GM12878 (cell line): ENCODE data around the gene ANP32E. TPM values are rescaled to one million over a fixed set of nuclear protein-coding genes. Genes with fewer than 3 reads are reported as not detected.
A peak's percentile ranks its signal among the peaks of the same experiment; 100 is the strongest.

Experiments
- ATAC-seq: fragments of 200-7000 bp; cut with Tn5 transposase; 3 replicates; pipeline ENCODE4 v1.9.1; 2020; ENCODE audit warnings: mild to moderate bottlenecking, moderate library complexity
- BruUV-seq: library from RNA; stranded (reverse); fragments of 400-500 nt; replicated peaks from 2 replicates; lab custom pipeline; 2021; lab: Mats Ljungman, UMichigan
- CTCF ChIA-PET: fragments of 300-600 bp; sonication (Branson Sonifier 250); formaldehyde crosslinking; extraction: SDS; loops from one replicate; lab custom pipeline; 2021; ENCODE audit warnings: inconsistent platforms; lab: Yijun Ruan, JAX
- POLR2A ChIA-PET: fragments of 350-600 bp; formaldehyde crosslinking; extraction: SDS; loops from one replicate; lab custom pipeline; 2021; ENCODE audit warnings: inconsistent platforms; lab: Charles Lee
- RAD21 ChIA-PET: fragments of 300-600 bp; sonication (Branson Sonifier 250); formaldehyde crosslinking; loops from one replicate; lab custom pipeline; 2023; ENCODE audit warnings: antibody characterized with exemption; ENCODE audit not compliant: unreplicated experiment; lab: Charles Lee
- SMC1A ChIA-PET: fragments of 300-600 bp; sonication (Branson Sonifier 250); formaldehyde crosslinking; loops from one replicate; lab custom pipeline; 2023; ENCODE audit not compliant: unreplicated experiment, uncharacterized antibody; lab: Charles Lee
- DNase-seq: peaks from one replicate; pipeline ENCODE4 v3.0.0-alpha.2; 2011; ENCODE audit warnings: low read depth, low spot score
- FAIRE-seq: peaks from 3 replicates; lab custom pipeline; 2011; peaks lifted over from hg19 to GRCh38; lab: Jason Lieb, UNC
- H2AFZ ChIP-seq: 2 replicates; pipeline ENCODE4 v1.6.0; 2011; ENCODE audit warnings: low read depth, low read length, control low read depth; ENCODE audit not compliant: control insufficient read depth
- H3K27ac ChIP-seq: 2 replicates; pipeline ENCODE4 v1.5.1; 2011; ENCODE audit warnings: control low read depth; ENCODE audit not compliant: control insufficient read depth, insufficient read depth
- H3K27me3 ChIP-seq, 2 experiments: replicated peaks in 1 of 2; 2 replicates each; pipeline versions ENCODE4 v1.6.0 to v1.6.1; 2011; ENCODE audit warnings: low read length in 1 of 2; ENCODE audit not compliant: control insufficient read depth in 2 of 2, insufficient read depth in 2 of 2
- H3K36me3 ChIP-seq, 2 experiments: 2 replicates each; pipeline ENCODE4 v1.5.1; 2011; ENCODE audit warnings: low read length in 1 of 2; ENCODE audit not compliant: control insufficient read depth in 2 of 2, insufficient read depth in 2 of 2
- H3K4me1 ChIP-seq: 2 replicates; pipeline ENCODE4 v1.6.1; 2011; ENCODE audit warnings: mild to moderate bottlenecking, low read length, moderate library complexity, mixed read lengths; ENCODE audit not compliant: control insufficient read depth, insufficient read depth
- H3K4me2 ChIP-seq: 2 replicates; pipeline ENCODE4 v1.6.0; 2011; ENCODE audit warnings: control low read depth; ENCODE audit not compliant: control insufficient read depth, insufficient read depth
- H3K4me3 ChIP-seq: fragments of 200-600 bp; sonication (generic); 2 replicates; pipeline ENCODE4 v1.5.1; 2016
- H3K79me2 ChIP-seq: 2 replicates; pipeline ENCODE4 v1.6.0; 2011; ENCODE audit warnings: low read length; ENCODE audit not compliant: control insufficient read depth, insufficient read depth
- H3K9ac ChIP-seq: 2 replicates; pipeline ENCODE4 v1.8.0; 2011; ENCODE audit warnings: low read length, control low read depth, mixed read lengths; ENCODE audit not compliant: control insufficient read depth, insufficient read depth
- H3K9me3 ChIP-seq: replicated peaks from 3 replicates; pipeline ENCODE4 v1.5.1; 2011; ENCODE audit warnings: mild to moderate bottlenecking, low read length; ENCODE audit not compliant: control insufficient read depth, insufficient read depth
- H4K20me1 ChIP-seq: 2 replicates; pipeline ENCODE4 v1.6.0; 2011; ENCODE audit not compliant: control insufficient read depth, insufficient read depth
- ATF3 ChIP-seq: IDR thresholded peaks from 2 replicates; pipeline ENCODE4 v1.6.1; 2011; ENCODE audit warnings: low read depth, mild to moderate bottlenecking, low read length, moderate library complexity, borderline replicate concordance; ENCODE audit errors: extremely low read depth
- BACH1 ChIP-seq: fragments of 450-650 bp; IDR thresholded peaks from 2 replicates; pipeline ENCODE4 v1.6.1; 2017; ENCODE audit warnings: mild to moderate bottlenecking, borderline replicate concordance
- CREB1 ChIP-seq: IDR thresholded peaks from 2 replicates; pipeline ENCODE4 v1.6.1; 2012; ENCODE audit warnings: low read depth, mild to moderate bottlenecking, inconsistent platforms
- CUX1 ChIP-seq: IDR thresholded peaks from 2 replicates; pipeline ENCODE4 v1.6.1; 2012; ENCODE audit warnings: improper control_type of control experiment, low read depth, low read length; ENCODE audit not compliant: insufficient replicate concordance
- ESRRA ChIP-seq: IDR thresholded peaks from 2 replicates; pipeline ENCODE4 v1.6.1; 2012; ENCODE audit warnings: mild to moderate bottlenecking, low read length, improper control_type of control experiment
- HDAC2 ChIP-seq: fragments of 200-600 bp; sonication (generic); IDR thresholded peaks from 2 replicates; pipeline ENCODE4 v1.6.1; 2017
- JUNB ChIP-seq: IDR thresholded peaks from 2 replicates; pipeline ENCODE4 v1.6.1; 2016; ENCODE audit warnings: antibody characterized with exemption, mild to moderate bottlenecking
- RB1 ChIP-seq: fragments of 450-650 bp; formaldehyde crosslinking; IDR thresholded peaks from 2 replicates; pipeline ENCODE4 v1.6.1; 2017; ENCODE audit warnings: mild to moderate bottlenecking, borderline replicate concordance
- SPI1 ChIP-seq: IDR thresholded peaks from 2 replicates; pipeline ENCODE4 v1.6.1; 2011; ENCODE audit warnings: low read depth, mild to moderate bottlenecking, low read length, moderate library complexity, borderline replicate concordance; ENCODE audit not compliant: insufficient read depth
- TARDBP ChIP-seq: IDR thresholded peaks from 2 replicates; pipeline ENCODE4 v1.6.1; 2016; ENCODE audit warnings: borderline replicate concordance
- USF1 ChIP-seq: IDR thresholded peaks from 2 replicates; pipeline ENCODE4 v1.6.1; 2011; ENCODE audit warnings: borderline replicate concordance, low read depth, mild to moderate bottlenecking, moderate library complexity, mixed read lengths, low read length; ENCODE audit not compliant: insufficient read depth; ENCODE audit errors: extremely low read length
- WRNIP1 ChIP-seq: IDR thresholded peaks from 2 replicates; pipeline ENCODE4 v1.6.1; 2011; ENCODE audit warnings: low read depth, low read length, improper control_type of control experiment, borderline replicate concordance
- ZNF217 ChIP-seq: fragments of 450-650 bp; IDR thresholded peaks from 2 replicates; pipeline ENCODE4 v1.6.1; 2017; ENCODE audit warnings: antibody characterized with exemption, mild to moderate bottlenecking
- WGBS: methylation state at CpG from one replicate; pipeline ENCODE4 v1.1.6; 2016; ENCODE audit warnings: low lambda C conversion rate; ENCODE audit not compliant: insufficient replicate concordance, insufficient coverage; ENCODE audit errors: missing lambda C conversion rate; 5-methylcytosine and 5-hydroxymethylcytosine counted together
- in situ Hi-C: fragments of 300-500 bp; cut with MboI; formaldehyde crosslinking; loops from 9 replicates; pipeline ENCODE4 v1.14.3; 2018; ENCODE audit warnings: mixed read lengths
- intact Hi-C: fragments of 100-400 bp; cut with micrococcal nuclease; formaldehyde crosslinking; loops from one replicate; pipeline ENCODE4 v1.14.2; 2022; ENCODE audit not compliant: unreplicated experiment
- polyA plus RNA-seq, 11 experiments: library from polyadenylated mRNA; depleted of rRNA in 4 of 11; unstranded in 6 of 11; stranded (reverse) in 5 of 11; fragments of >200 nt; fragmentation: Nextera tagmentation in 4 of 11; fragmentation: Illumina TruSeq in 1 of 11; extraction: Ambion mirVana in 4 of 11; extraction: Trizol in 1 of 11; gene quantifications; 1 replicate in 1 of 11; 2 replicates in 10 of 11; pipeline versions ENCODE4 v1.2.1 to v1.2.3, GENCODE V29; 2011 to 2016; ENCODE audit warnings: inconsistent platforms in 2 of 11, missing spikeins in 2 of 11, low read depth in 1 of 11
- total RNA-seq, 4 experiments: library from RNA; depleted of rRNA in 3 of 4; stranded (reverse); fragments of >200 nt in 3 of 4; fragmentation: Illumina TruSeq in 1 of 4; extraction: Trizol in 1 of 4; gene quantifications; 2 replicates each; pipeline versions ENCODE4 v1.2.1 to v1.2.3, GENCODE V29; 2013 to 2021
- TF ChIP-seq, protein P1 (sequence below), 3 experiments: IDR thresholded peaks in 2 of 3; conservative IDR thresholded peaks in 1 of 3; 2 replicates each; pipeline ENCODE4 v1.5.1; 2011; ENCODE audit warnings: low read depth in 3 of 3, low read length in 3 of 3, mild to moderate bottlenecking in 3 of 3, control low read depth in 2 of 3, moderate library complexity in 2 of 3, inconsistent platforms in 1 of 3, mixed read lengths in 1 of 3; ENCODE audit not compliant: control insufficient read depth in 2 of 3, insufficient read depth in 1 of 3; ENCODE audit errors: extremely low read depth in 1 of 3

The ANP32E gene
- total and polyA plus RNA-seq, 10 of the 15 experiments (the other 5 are each of a cell fraction or from before 2014, with no cell fraction given) = 59.2 to 250 (median 121) TPM

- CTCF ChIA-PET = interaction anchor here (0.5 to 1.8 kb wide), 3 partner anchors 8 to 291 kb away, joined by 5 read pairs; no protein-coding TSS in a partner anchor
- intact Hi-C loops (no loop called here), in situ Hi-C loops (no loop called here)
- no peaks in the 10 kb centered on the region for H4K20me1 ChIP-seq
- 0 out of 2 replicates have a peak overlapping the region, but pooled peaks have one; percentile 9 for H3K4me2 ChIP-seq
- POLR2A ChIA-PET = interaction anchor here (0.6 to 1.5 kb wide), 2 partner anchors 8 to 139 kb away, joined by 3 to 5 read pairs; partner anchors contain the start of gene RPRD2
- ATAC-seq (no peak; the same call in none of the 3 replicates), FAIRE-seq (no peak), DNase-seq (no peak)
- H3K4me3 ChIP-seq = no peak overlapping the region
- SMC1A ChIA-PET = interaction anchor here (0.6 to 1.6 kb wide), 3 partner anchors 19 to 38 kb away, joined by 3 to 6 read pairs (median 4); no protein-coding TSS in a partner anchor
- RAD21 ChIA-PET = interaction anchor here (1.2 to 1.9 kb wide), 2 partner anchors 8 to 152 kb away, joined by 4 read pairs; no protein-coding TSS in a partner anchor
- H3K27ac ChIP-seq = no peak overlapping the region
- no peak overlapping the region for H2AFZ ChIP-seq
- peaks cover 7 to 34% of the 10 kb centered on the region in 2 experiments for H3K36me3 ChIP-seq
- H3K4me1 ChIP-seq = no peaks in the 10 kb centered on the region; the same call in 1 of the 2 replicates
- no peaks in the 10 kb centered on the region for H3K27me3 ChIP-seq
- H3K9ac ChIP-seq = no peak overlapping the region
- no peak for TF ChIP-seq ESRRA
- no peak for TF ChIP-seq JUNB
- no peak for TF ChIP-seq USF1
- TF ChIP-seq CREB1 = no peak
- TF ChIP-seq BACH1 = no peak
- TF ChIP-seq ATF3 = no peak
- no peak for TF ChIP-seq HDAC2
- no peak for TF ChIP-seq SPI1
- TF ChIP-seq, protein P1, sequence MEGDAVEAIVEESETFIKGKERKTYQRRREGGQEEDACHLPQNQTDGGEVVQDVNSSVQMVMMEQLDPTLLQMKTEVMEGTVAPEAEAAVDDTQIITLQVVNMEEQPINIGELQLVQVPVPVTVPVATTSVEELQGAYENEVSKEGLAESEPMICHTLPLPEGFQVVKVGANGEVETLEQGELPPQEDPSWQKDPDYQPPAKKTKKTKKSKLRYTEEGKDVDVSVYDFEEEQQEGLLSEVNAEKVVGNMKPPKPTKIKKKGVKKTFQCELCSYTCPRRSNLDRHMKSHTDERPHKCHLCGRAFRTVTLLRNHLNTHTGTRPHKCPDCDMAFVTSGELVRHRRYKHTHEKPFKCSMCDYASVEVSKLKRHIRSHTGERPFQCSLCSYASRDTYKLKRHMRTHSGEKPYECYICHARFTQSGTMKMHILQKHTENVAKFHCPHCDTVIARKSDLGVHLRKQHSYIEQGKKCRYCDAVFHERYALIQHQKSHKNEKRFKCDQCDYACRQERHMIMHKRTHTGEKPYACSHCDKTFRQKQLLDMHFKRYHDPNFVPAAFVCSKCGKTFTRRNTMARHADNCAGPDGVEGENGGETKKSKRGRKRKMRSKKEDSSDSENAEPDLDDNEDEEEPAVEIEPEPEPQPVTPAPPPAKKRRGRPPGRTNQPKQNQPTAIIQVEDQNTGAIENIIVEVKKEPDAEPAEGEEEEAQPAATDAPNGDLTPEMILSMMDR (IDR thresholded peaks at IDR 0.05 in 2 of 3, conservative IDR thresholded peaks at IDR 0.05 in 1 of 3; ENCODE audit: control insufficient read depth in 2 of 3, extremely low read depth in 1 of 3, insufficient read depth in 1 of 3, low read depth in 3 of 3, low read length in 3 of 3) = no peak
- TF ChIP-seq ZNF217 = no peak
- TF ChIP-seq CUX1 = no peak
- no peak for TF ChIP-seq WRNIP1
- TF ChIP-seq RB1 = no peak
- TF ChIP-seq TARDBP = no peak
- H3K79me2 ChIP-seq = peaks cover 6% of the 10 kb centered on the region
- no CpG with 5 or more reads among the region's 1 CpG for WGBS
- BruUV-seq = no TSS peak
- H3K9me3 ChIP-seq = no peaks in the 10 kb centered on the region
These were observed 10.4 kb downstream of the ANP32E start for GRCh38 chr1:150225546-150225945.
